Islet of Langerhans (tissue), 1 donor: Measurements from ENCODE around the gene TESK2.
A peak's percentile ranks its signal among the peaks of the same experiment; 100 is the strongest.

ENCODE experiments used
- FAIRE-seq: peaks from one replicate; lab custom pipeline; 2011; peaks lifted over from hg19 to GRCh38; lab: Jason Lieb, UNC

Gene TESK2

DNA sequence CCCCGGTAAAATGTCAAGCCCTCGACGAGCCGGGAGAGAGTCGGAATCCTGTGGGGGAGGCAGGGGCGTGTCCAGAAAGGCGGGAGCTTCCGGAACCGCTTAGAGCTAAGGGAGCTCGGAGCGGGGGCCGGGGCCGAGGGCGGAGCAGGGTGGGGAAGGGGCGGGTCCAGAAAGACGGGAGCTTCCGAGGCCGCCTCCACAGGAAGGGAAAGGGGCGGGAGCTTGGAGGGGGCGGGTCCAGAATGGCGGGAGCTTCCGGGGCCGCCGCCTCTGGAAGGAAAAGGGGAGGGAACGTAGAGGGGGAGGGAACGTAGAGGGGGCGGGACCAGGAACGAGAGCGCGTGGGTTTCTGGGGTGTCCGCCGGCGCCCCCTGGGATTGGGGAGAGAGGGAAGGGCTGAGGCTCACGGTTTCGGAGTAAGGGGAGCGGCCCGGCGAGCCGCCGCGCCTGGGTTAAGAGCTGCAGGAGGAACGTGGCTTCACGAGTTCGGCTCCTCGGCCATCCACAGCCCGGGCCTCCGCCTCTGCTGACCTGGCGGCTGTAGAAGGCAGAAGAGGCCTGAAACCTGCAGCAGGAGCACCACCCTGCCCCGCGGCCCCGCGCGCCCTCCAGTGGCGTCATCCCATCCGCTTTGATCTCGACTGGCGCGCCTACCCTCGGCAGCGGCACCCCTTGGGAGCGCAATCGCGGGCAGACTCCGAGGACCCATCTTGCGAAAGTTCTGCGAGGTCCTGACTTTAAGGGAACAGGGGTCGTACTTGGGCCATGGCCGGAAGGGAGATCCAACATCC is 187.2 kb downstream of the TESK2 start:
- no peak for FAIRE-seq

DNA sequence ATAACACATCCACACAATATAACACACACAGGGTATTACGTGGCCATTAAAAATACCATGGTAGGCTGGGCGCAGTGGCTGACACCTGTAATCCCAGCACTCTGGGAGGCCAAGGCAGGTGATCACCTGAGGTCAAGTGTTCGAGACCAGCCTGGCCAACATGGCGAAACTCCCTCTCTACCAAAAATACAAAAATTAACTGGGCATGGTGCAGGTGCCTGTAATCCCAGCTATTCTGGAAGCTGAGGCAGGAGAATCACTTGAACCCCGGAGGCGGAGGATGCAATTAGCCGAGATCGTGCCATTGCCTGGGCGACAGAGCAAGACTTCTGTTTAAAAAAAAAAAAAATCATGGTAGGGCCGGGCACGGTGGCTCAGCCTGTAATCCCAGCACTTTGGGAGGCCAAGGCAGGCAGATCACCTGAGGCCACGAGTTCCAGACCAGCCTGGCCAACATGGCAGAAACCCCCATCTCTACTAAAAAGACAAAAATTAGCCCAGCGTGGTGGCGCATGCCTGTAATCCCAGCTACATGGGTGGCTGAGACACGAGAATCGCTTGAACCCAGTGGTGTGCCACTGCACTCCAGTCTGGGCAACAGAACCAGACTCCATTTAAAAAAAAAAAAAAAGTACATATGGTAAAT is 188.3 kb downstream of the TESK2 start:
- no peak for FAIRE-seq

DNA sequence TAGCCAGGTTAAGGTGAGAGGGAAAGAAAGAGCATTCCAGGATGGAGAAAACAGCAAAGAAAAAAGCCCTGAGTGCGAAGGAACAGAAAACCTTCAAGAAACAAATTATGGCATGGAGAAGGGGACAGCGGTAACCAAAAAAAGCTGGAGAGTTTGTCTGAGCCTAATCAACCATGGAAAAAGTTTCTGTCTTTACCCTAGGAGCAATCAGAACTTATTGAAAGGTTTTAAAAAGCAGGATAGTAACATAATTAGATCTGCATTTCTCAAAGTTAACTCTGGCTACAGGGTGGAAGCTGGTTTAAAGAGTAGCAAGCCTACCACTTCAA is 190.3 kb downstream of the TESK2 start:
- FAIRE-seq = no peak

DNA sequence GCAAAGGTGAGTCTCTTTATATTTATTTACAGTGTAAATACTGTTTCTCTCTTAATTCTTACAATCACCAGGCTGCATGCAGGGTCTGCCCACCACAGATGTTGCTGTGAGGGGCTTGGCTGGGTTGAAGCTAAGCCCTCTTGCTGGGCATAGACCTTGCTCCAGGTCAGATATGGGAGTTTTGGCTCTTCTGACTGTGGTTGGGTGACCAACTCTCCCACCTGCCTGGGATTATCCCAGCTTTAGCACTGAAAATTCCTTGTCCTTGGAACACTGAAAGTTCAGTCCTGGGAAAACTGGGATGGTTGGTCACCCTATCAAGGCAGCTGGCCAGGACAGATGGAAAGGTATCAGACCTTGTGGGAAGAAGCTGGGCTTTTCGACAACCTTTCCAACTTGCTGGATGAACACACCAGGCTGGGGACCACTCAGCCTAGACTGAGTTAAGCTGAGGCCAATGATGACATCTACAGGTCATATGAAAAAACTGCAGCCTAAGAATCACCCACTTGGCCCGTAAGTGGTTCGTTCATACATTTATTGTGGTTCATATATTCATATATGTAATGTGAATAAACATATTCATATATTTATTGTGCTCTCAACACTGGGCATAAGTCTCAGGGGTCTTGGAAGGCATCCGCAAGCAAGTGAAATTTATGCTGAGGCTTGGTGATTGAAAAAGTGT is 190.8 kb downstream of the TESK2 start:
- peak; percentile 95 for FAIRE-seq

DNA sequence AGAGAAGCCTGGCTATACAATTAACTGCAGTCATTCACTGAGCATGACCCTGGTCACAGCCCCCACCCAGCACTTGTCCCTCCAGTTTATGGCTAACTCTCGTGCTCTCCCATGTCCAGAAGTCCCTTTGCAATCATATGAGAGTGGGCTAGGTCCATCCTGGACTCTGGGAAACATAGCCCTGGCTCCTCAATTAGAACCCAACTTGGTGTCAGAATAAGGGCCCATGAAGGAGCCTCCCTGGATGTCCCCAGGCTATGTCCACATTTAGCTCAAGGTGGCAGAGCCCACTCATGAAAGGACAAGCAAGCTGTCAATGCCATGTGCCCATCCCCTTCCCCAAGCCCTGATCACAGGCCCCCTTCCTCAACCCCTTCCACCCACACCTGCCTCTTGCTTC is 191.7 kb downstream of the TESK2 start:
- no peak for FAIRE-seq

GRCh38 chr1:45297666-45298356 is 193.2 kb downstream of the TESK2 start:
- no peak for FAIRE-seq
